Measurements from ENCODE around the gene CRTC2. TPM values are rescaled to one million over a fixed set of nuclear protein-coding genes. Genes with fewer than 3 reads are reported as not detected.
A peak's percentile ranks its signal among the peaks of the same experiment; 100 is the strongest.
"Not testable (repeated sequence)": the region's sequence is repeated elsewhere in the genome, so short reads cannot be mapped to it uniquely, and the experiment has no call there.

Gene CRTC2
- total RNA-seq, 1 donor from 2014 or later: 60.6 TPM

- no peak for DNase-seq (ENCODE audit: low spot score)
These were observed 29.0 kb downstream of the CRTC2 start for GRCh38 chr1:153929426-153929825.

- no peak for DNase-seq (ENCODE audit: low spot score)
These were observed 29.5 kb downstream of the CRTC2 start for GRCh38 chr1:153928791-153929341.

- DNase-seq (ENCODE audit: low spot score): no peak
These were observed 30.2 kb downstream of the CRTC2 start for GRCh38 chr1:153928245-153928644.

GRCh38 chr1:153926405-153926804, 32.0 kb downstream of the CRTC2 start:
- DNase-seq (ENCODE audit: low spot score): no peak

- DNase-seq (ENCODE audit: low spot score): peak; percentile 100
These were observed 35.2 kb downstream of the CRTC2 start, which contains the start of gene GATAD2B for GRCh38 chr1:153922972-153923925. TSS of gene GATAD2B (minus strand) at chr1:153922972. CDS start at chr1:153828347, 94,625 bp downstream.

- no peak for DNase-seq (ENCODE audit: low spot score)
These were observed 36.1 kb downstream of the CRTC2 start for GRCh38 chr1:153922076-153922971.

GRCh38 chr1:153921803-153922075, 36.7 kb downstream of the CRTC2 start:
- DNase-seq (ENCODE audit: low spot score): no peak

- DNase-seq (ENCODE audit: low spot score): no peak
These were observed 37.2 kb downstream of the CRTC2 start for GRCh38 chr1:153921080-153921802.

GRCh38 chr1:153919876-153920852, 38.2 kb downstream of the CRTC2 start:
- no peak for DNase-seq (ENCODE audit: low spot score)

GRCh38 chr1:153916297-153916696, 42.1 kb downstream of the CRTC2 start:
- DNase-seq (ENCODE audit: low spot score): no peak

GRCh38 chr1:153912349-153912748, 46.1 kb downstream of the CRTC2 start:
- DNase-seq (ENCODE audit: low spot score): no peak

- not testable (repeated sequence) for DNase-seq (ENCODE audit: low spot score)
These were observed 47.9 kb downstream of the CRTC2 start for GRCh38 chr1:153910560-153910959.

- no peak for DNase-seq (ENCODE audit: low spot score)
These were observed 50.3 kb downstream of the CRTC2 start for GRCh38 chr1:153908071-153908470.

GRCh38 chr1:153907134-153907533, 51.3 kb downstream of the CRTC2 start:
- DNase-seq (ENCODE audit: low spot score): no peak

GRCh38 chr1:153906396-153906795, 52.0 kb downstream of the CRTC2 start:
- no peak for DNase-seq (ENCODE audit: low spot score)

- not testable (repeated sequence) for DNase-seq (ENCODE audit: low spot score)
These were observed 52.5 kb downstream of the CRTC2 start for GRCh38 chr1:153905908-153906307.

GRCh38 chr1:153903841-153904455, 54.5 kb downstream of the CRTC2 start:
- DNase-seq (ENCODE audit: low spot score): no peak

GRCh38 chr1:153899509-153899908, 58.9 kb downstream of the CRTC2 start:
- DNase-seq (ENCODE audit: low spot score): no peak

All from mucosa of gallbladder (tissue), 1 donor.